Measurements from ENCODE around the gene SCO1. TPM values are rescaled to one million over a fixed set of nuclear protein-coding genes. Genes with fewer than 3 reads are reported as not detected.

Gene SCO1
- total RNA-seq, 1 experiment from 2014 or later, result 28.0 TPM

DNA sequence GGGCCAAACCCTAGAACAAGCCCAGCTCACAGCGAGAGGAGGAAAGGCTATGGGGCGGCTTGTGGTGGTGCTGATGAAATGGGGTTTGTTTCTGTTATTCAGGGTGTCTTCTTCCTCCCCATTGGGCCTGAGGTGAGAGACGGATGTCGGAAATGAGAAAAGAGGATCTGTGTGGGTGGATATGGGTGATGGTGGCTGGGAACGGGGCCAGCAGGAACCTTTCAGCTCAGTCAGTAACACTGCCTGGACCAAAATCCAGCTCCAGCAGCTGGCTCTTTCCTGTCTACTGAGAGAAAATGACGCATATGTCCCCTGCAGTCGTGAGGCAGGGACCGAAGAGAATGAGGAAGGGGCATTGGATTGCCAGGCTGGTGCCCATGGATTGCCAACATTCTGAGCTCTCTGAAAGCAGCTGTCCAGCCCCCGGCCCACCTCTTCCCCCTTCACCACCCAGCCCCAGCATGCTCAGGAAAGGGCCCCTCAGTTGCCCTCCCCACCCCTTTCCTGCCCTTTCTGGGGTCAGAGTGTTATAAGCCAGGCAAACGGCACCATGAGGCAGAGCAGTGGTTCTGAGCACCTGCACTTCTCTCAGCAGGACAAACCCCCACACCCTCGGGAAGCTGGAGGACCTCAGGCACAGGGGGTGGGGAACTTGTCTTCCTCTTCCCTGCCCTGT, 44.2 kb downstream of the SCO1 start:
- H3K4me1 ChIP-seq (ENCODE audit: control insufficient read depth, insufficient read depth, low read length), result no peaks in the 10 kb centered on the region
- no peak overlapping the region for H3K27ac ChIP-seq (ENCODE audit: low read length)
- DNase-seq (ENCODE audit: low read depth, low spot score) (no peak), ATAC-seq (no peak)
- POLR2A ChIA-PET, result no interaction called here
- no peaks in the 10 kb centered on the region for H3K36me3 ChIP-seq (ENCODE audit: control insufficient read depth, insufficient read depth, low read length)
- H3K4me3 ChIP-seq (ENCODE audit: low read depth in 2 of 2, low read length in 2 of 2), result no peak overlapping the region
- H3K27me3 ChIP-seq (ENCODE audit: control insufficient read depth, insufficient read depth, low read length), result no peaks in the 10 kb centered on the region
- in situ Hi-C loops (cut with HindIII; ENCODE audit: low pct_unique_long_range_greater_than_20kb, low sequenced_read_pairs), result no loop called here
- TF ChIP-seq, protein P1, sequence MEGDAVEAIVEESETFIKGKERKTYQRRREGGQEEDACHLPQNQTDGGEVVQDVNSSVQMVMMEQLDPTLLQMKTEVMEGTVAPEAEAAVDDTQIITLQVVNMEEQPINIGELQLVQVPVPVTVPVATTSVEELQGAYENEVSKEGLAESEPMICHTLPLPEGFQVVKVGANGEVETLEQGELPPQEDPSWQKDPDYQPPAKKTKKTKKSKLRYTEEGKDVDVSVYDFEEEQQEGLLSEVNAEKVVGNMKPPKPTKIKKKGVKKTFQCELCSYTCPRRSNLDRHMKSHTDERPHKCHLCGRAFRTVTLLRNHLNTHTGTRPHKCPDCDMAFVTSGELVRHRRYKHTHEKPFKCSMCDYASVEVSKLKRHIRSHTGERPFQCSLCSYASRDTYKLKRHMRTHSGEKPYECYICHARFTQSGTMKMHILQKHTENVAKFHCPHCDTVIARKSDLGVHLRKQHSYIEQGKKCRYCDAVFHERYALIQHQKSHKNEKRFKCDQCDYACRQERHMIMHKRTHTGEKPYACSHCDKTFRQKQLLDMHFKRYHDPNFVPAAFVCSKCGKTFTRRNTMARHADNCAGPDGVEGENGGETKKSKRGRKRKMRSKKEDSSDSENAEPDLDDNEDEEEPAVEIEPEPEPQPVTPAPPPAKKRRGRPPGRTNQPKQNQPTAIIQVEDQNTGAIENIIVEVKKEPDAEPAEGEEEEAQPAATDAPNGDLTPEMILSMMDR (IDR thresholded peaks at IDR 0.05), result no peak
- TF ChIP-seq SIN3A (IDR thresholded peaks at IDR 0.05; ENCODE audit: borderline replicate concordance, insufficient read depth, low read depth, low read length), result no peak
- TF ChIP-seq, protein P2, sequence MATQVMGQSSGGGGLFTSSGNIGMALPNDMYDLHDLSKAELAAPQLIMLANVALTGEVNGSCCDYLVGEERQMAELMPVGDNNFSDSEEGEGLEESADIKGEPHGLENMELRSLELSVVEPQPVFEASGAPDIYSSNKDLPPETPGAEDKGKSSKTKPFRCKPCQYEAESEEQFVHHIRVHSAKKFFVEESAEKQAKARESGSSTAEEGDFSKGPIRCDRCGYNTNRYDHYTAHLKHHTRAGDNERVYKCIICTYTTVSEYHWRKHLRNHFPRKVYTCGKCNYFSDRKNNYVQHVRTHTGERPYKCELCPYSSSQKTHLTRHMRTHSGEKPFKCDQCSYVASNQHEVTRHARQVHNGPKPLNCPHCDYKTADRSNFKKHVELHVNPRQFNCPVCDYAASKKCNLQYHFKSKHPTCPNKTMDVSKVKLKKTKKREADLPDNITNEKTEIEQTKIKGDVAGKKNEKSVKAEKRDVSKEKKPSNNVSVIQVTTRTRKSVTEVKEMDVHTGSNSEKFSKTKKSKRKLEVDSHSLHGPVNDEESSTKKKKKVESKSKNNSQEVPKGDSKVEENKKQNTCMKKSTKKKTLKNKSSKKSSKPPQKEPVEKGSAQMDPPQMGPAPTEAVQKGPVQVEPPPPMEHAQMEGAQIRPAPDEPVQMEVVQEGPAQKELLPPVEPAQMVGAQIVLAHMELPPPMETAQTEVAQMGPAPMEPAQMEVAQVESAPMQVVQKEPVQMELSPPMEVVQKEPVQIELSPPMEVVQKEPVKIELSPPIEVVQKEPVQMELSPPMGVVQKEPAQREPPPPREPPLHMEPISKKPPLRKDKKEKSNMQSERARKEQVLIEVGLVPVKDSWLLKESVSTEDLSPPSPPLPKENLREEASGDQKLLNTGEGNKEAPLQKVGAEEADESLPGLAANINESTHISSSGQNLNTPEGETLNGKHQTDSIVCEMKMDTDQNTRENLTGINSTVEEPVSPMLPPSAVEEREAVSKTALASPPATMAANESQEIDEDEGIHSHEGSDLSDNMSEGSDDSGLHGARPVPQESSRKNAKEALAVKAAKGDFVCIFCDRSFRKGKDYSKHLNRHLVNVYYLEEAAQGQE (IDR thresholded peaks at IDR 0.05; ENCODE audit: insufficient read depth in 1 of 2, low read depth in 2 of 2, low read length in 1 of 2), result no peak
- TF ChIP-seq POLR2AphosphoS5 (IDR thresholded peaks at IDR 0.05; ENCODE audit: low read depth, low read length), result no peak
- TF ChIP-seq TCF7L2 (IDR thresholded peaks at IDR 0.05; ENCODE audit: low read depth, low read length), result no peak
- CTCF ChIA-PET, result no interaction called here
- no peaks in the 10 kb centered on the region for H3K9me3 ChIP-seq (ENCODE audit: control insufficient read depth, insufficient read depth, low read depth, low read length)
- BruUV-seq (replicated peaks), result no TSS peak
- intact Hi-C loops (cut with micrococcal nuclease; ENCODE audit: unreplicated experiment), result no loop called here

DNA sequence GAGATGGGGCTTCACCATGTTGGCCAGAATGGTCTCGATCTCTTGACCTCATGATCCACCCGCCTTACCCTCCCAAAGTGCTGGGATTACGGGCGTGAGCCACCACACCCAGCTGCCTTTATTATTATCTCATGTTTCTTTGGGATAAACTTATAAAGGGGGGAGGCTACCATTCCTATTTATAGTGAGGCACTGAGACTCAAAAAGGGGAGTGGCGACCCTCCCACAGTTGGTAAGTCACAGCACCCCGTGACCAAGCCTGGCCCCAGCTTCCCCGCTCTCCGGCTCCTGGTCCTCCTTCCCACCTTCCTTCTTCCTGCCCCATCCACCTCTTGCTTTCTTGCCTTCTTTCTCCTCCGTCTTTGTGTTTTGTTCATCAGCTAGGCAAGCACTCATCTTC, 45.4 kb downstream of the SCO1 start:
- ATAC-seq, result no peak
- in situ Hi-C loops (cut with HindIII; ENCODE audit: low pct_unique_long_range_greater_than_20kb, low sequenced_read_pairs), result no loop called here
- BruUV-seq (replicated peaks), result no TSS peak
- ChIA-PET CTCF (interaction anchor here (0.7 kb wide), 1 partner anchor 84 kb away, joined by 5 read pairs; no protein-coding TSS in a partner anchor), POLR2A (no interaction called here)
- H3K27ac ChIP-seq (ENCODE audit: low read length), result no peak overlapping the region
- intact Hi-C loops (cut with micrococcal nuclease; ENCODE audit: unreplicated experiment), result no loop called here
- TF ChIP-seq SIN3A (IDR thresholded peaks at IDR 0.05; ENCODE audit: borderline replicate concordance, insufficient read depth, low read depth, low read length) (no peak), TCF7L2 (IDR thresholded peaks at IDR 0.05; ENCODE audit: low read depth, low read length) (no peak), POLR2AphosphoS5 (IDR thresholded peaks at IDR 0.05; ENCODE audit: low read depth, low read length) (no peak)
- TF ChIP-seq, protein P2 (IDR thresholded peaks at IDR 0.05; ENCODE audit: insufficient read depth in 1 of 2, low read depth in 2 of 2, low read length in 1 of 2), result no peak
- TF ChIP-seq, protein P1 (IDR thresholded peaks at IDR 0.05), result no peak
- H3K27me3 ChIP-seq (ENCODE audit: control insufficient read depth, insufficient read depth, low read length), result no peaks in the 10 kb centered on the region
- no peaks in the 10 kb centered on the region for H3K9me3 ChIP-seq (ENCODE audit: control insufficient read depth, insufficient read depth, low read depth, low read length)
- no peak for DNase-seq (ENCODE audit: low read depth, low spot score)
- no peaks in the 10 kb centered on the region for H3K4me1 ChIP-seq (ENCODE audit: control insufficient read depth, insufficient read depth, low read length)
- no peaks in the 10 kb centered on the region for H3K36me3 ChIP-seq (ENCODE audit: control insufficient read depth, insufficient read depth, low read length)
- H3K4me3 ChIP-seq (ENCODE audit: low read depth in 2 of 2, low read length in 2 of 2), result no peak overlapping the region

Measured in Panc1 (cell line).